HepG2 (cell line): ENCODE data around the gene CBX2. TPM values are rescaled to one million over a fixed set of nuclear protein-coding genes. Genes with fewer than 3 reads are reported as not detected.
A peak's percentile ranks its signal among the peaks of the same experiment; 100 is the strongest.

Source experiments
- CCAR2 ChIP-seq: fragments of 200-400 bp; formaldehyde crosslinking; optimal IDR thresholded peaks from 2 replicates; pipeline ENCODE3; 2018; ENCODE audit warnings: low read depth, mild to moderate bottlenecking, low read length, moderate library complexity
- IKZF4 ChIP-seq: sonication (generic); formaldehyde crosslinking; IDR thresholded peaks from 2 replicates; pipeline ENCODE4 v1.5.1; 2020; ENCODE audit warnings: borderline replicate concordance, mild to moderate bottlenecking, low read depth, missing genetic modification reagents; ENCODE audit errors: not compliant biosample characterization
- KDM3A ChIP-seq: IDR thresholded peaks from 2 replicates; pipeline ENCODE4 v1.6.1; 2018; ENCODE audit warnings: low read depth, missing compliant biosample characterization
- MIER2 ChIP-seq: IDR thresholded peaks from 2 replicates; pipeline ENCODE4 v1.6.1; 2016; ENCODE audit warnings: missing biosample characterization, missing genetic modification reagents
- NBN ChIP-seq: fragments of 450-650 bp; conservative IDR thresholded peaks from 2 replicates; pipeline ENCODE4 v1.6.1; 2017
- PTBP1 ChIP-seq: fragments of 200-400 bp; formaldehyde crosslinking; IDR thresholded peaks from 2 replicates; pipeline ENCODE4 v1.6.1; 2018; ENCODE audit warnings: low read length, low read depth; ENCODE audit not compliant: poor library complexity, severe bottlenecking
- RXRB ChIP-seq: IDR thresholded peaks from 2 replicates; pipeline ENCODE4 v1.6.1; 2016; ENCODE audit warnings: borderline replicate concordance, missing genetic modification reagents, missing compliant biosample characterization
- TCF7 ChIP-seq: sonication (generic); IDR thresholded peaks from 2 replicates; pipeline ENCODE4 v1.6.1; 2016; ENCODE audit warnings: antibody characterized with exemption, low read depth
- ZBTB46 ChIP-seq: sonication (generic); formaldehyde crosslinking; IDR thresholded peaks from 2 replicates; pipeline ENCODE4 v1.4.0; 2020; ENCODE audit warnings: mild to moderate bottlenecking, missing genetic modification reagents, borderline replicate concordance
- ZNF224 ChIP-seq: sonication (generic); formaldehyde crosslinking; IDR thresholded peaks from 2 replicates; pipeline ENCODE4 v1.5.0; 2020; ENCODE audit warnings: mild to moderate bottlenecking, missing genetic modification reagents
- ZNF614 ChIP-seq: IDR thresholded peaks from 2 replicates; pipeline ENCODE4 v1.6.1; 2018; ENCODE audit warnings: missing biosample characterization, missing genetic modification reagents, inconsistent platforms, borderline replicate concordance
- ZNF703 ChIP-seq: sonication (generic); formaldehyde crosslinking; IDR thresholded peaks from 2 replicates; pipeline ENCODE4 v1.5.1; 2020; ENCODE audit warnings: missing genetic modification reagents, mild to moderate bottlenecking, moderate library complexity, borderline replicate concordance
- ZNF773 ChIP-seq: sonication (generic); formaldehyde crosslinking; IDR thresholded peaks from 2 replicates; pipeline ENCODE4 v1.4.0; 2020; ENCODE audit warnings: missing genetic modification reagents, borderline replicate concordance
- polyA plus RNA-seq, 8 experiments: library from polyadenylated mRNA; depleted of rRNA in 3 of 8; stranded (reverse) in 7 of 8; unstranded in 1 of 8; fragments of >200 nt; fragmentation: Illumina TruSeq in 4 of 8; extraction: Trizol in 4 of 8; gene quantifications; 2 replicates each; pipeline versions ENCODE4 v1.2.1 to v1.2.3, GENCODE V29; 2011 to 2016; ENCODE audit warnings: low read depth in 4 of 8, missing spikeins in 1 of 8, mixed read lengths in 1 of 8; ENCODE audit not compliant: insufficient read depth in 1 of 8
- total RNA-seq, 5 experiments: library from RNA; depleted of rRNA; stranded (reverse); fragments of >200 nt; fragmentation: Illumina TruSeq; extraction: Trizol; gene quantifications; 2 replicates each; pipeline ENCODE4 v1.2.3, GENCODE V29; 2016; ENCODE audit warnings: low read depth in 1 of 5
- TF ChIP-seq, protein P1 (sequence below): fragments of 450-650 bp; IDR thresholded peaks from 2 replicates; pipeline ENCODE4 v1.6.1; 2016
- TF ChIP-seq, protein P2 (sequence below): sonication (generic); formaldehyde crosslinking; conservative IDR thresholded peaks from 2 replicates; pipeline ENCODE4 v1.4.0; 2020; ENCODE audit warnings: missing genetic modification reagents
- TF ChIP-seq, protein P3 (sequence below): IDR thresholded peaks from 2 replicates; pipeline ENCODE4 v1.6.1; 2016; ENCODE audit warnings: low read depth
- TF ChIP-seq, protein P4 (sequence below), 2 experiments: IDR thresholded peaks; 2 replicates each; pipeline ENCODE4 v1.6.1; 2011 to 2012; ENCODE audit warnings: low read length in 2 of 2, borderline replicate concordance in 1 of 2, low read depth in 1 of 2, mild to moderate bottlenecking in 1 of 2, moderate library complexity in 1 of 2

CBX2 gene
- total and polyA plus RNA-seq, 2 of the 13 experiments (the other 11 are each of a cell fraction or from before 2014, with no cell fraction given): 14.5 to 31.1 TPM

DNA sequence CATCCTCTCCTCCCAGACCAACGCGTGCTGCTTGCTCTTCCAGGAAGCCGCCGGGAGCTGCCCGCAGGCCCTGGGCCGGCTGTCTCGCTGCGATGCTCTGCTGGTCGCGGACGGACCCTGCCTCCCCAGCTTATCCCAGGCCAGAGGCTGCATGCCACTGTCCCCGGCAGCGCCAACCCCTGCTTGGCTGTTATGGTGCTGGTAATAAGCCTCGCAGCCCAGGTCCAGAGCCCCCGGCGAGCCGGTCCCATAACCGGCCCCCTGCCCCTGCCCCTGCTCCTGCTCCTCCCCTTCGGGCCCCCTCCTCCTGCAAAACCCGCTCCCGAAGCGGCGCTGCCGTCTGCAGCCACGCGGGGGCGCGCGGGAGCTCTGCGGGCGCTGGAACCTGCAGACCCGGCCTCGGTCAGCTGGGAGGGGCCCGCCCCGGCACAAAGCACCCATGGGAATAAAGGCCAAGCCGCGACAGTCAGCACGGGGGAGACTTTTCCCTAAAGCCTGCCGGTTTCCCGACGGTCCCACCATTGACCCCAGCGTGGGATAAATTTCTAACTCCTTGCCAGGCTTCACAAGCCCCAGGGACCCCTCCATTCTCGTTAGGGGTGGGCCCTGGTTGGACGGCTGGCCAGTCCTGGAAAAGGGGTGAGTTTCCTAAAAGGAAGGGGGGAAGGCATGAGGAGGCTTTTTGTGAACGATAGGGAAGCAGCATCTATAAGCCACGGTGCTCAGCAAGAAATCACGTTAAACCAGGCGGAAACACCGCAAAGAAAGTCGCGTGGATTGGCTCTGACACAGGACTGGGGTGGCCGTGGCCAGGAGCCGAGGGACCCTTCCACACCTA lies 36.0 kb upstream of the CBX2 start (continued):
- TF ChIP-seq, protein P1, sequence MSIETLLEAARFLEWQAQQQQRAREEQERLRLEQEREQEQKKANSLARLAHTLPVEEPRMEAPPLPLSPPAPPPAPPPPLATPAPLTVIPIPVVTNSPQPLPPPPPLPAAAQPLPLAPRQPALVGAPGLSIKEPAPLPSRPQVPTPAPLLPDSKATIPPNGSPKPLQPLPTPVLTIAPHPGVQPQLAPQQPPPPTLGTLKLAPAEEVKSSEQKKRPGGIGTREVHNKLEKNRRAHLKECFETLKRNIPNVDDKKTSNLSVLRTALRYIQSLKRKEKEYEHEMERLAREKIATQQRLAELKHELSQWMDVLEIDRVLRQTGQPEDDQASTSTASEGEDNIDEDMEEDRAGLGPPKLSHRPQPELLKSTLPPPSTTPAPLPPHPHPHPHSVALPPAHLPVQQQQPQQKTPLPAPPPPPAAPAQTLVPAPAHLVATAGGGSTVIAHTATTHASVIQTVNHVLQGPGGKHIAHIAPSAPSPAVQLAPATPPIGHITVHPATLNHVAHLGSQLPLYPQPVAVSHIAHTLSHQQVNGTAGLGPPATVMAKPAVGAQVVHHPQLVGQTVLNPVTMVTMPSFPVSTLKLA: no peak
- TF ChIP-seq IKZF4 (CRISPR knock-in tag) (no peak), ZNF224 (CRISPR knock-in tag) (peak; percentile 38; the same call in 1 of the 2 replicates), ZBTB46 (CRISPR knock-in tag) (peak; percentile 51; the same call in 1 of the 2 replicates), MIER2 (CRISPR knock-in tag) (0 out of 2 replicates have a peak, but pooled peaks have one; percentile 33), ZNF614 (CRISPR knock-in tag) (peak; percentile 76), RXRB (CRISPR knock-in tag) (peak; percentile 72), TCF7 (peak; percentile 42; the same call in 1 of the 2 replicates), PTBP1 (no peak), ZNF773 (CRISPR knock-in tag) (peak; percentile 85; the same call in 1 of the 2 replicates), NBN (no peak), KDM3A (CRISPR knock-in tag) (peak; percentile 91), CCAR2 (no peak), ZNF703 (CRISPR knock-in tag) (no peak)
- TF ChIP-seq, protein P2, sequence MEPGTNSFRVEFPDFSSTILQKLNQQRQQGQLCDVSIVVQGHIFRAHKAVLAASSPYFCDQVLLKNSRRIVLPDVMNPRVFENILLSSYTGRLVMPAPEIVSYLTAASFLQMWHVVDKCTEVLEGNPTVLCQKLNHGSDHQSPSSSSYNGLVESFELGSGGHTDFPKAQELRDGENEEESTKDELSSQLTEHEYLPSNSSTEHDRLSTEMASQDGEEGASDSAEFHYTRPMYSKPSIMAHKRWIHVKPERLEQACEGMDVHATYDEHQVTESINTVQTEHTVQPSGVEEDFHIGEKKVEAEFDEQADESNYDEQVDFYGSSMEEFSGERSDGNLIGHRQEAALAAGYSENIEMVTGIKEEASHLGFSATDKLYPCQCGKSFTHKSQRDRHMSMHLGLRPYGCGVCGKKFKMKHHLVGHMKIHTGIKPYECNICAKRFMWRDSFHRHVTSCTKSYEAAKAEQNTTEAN: peak; percentile 83; the same call in 1 of the 2 replicates
- TF ChIP-seq, protein P3, sequence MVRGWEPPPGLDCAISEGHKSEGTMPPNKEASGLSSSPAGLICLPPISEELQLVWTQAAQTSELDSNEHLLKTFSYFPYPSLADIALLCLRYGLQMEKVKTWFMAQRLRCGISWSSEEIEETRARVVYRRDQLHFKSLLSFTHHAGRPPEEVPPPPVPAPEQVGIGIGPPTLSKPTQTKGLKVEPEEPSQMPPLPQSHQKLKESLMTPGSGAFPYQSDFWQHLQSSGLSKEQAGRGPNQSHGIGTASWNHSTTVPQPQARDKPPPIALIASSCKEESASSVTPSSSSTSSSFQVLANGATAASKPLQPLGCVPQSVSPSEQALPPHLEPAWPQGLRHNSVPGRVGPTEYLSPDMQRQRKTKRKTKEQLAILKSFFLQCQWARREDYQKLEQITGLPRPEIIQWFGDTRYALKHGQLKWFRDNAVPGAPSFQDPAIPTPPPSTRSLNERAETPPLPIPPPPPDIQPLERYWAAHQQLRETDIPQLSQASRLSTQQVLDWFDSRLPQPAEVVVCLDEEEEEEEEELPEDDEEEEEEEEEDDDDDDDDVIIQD (CRISPR knock-in tag): no peak
- TF ChIP-seq, protein P4, sequence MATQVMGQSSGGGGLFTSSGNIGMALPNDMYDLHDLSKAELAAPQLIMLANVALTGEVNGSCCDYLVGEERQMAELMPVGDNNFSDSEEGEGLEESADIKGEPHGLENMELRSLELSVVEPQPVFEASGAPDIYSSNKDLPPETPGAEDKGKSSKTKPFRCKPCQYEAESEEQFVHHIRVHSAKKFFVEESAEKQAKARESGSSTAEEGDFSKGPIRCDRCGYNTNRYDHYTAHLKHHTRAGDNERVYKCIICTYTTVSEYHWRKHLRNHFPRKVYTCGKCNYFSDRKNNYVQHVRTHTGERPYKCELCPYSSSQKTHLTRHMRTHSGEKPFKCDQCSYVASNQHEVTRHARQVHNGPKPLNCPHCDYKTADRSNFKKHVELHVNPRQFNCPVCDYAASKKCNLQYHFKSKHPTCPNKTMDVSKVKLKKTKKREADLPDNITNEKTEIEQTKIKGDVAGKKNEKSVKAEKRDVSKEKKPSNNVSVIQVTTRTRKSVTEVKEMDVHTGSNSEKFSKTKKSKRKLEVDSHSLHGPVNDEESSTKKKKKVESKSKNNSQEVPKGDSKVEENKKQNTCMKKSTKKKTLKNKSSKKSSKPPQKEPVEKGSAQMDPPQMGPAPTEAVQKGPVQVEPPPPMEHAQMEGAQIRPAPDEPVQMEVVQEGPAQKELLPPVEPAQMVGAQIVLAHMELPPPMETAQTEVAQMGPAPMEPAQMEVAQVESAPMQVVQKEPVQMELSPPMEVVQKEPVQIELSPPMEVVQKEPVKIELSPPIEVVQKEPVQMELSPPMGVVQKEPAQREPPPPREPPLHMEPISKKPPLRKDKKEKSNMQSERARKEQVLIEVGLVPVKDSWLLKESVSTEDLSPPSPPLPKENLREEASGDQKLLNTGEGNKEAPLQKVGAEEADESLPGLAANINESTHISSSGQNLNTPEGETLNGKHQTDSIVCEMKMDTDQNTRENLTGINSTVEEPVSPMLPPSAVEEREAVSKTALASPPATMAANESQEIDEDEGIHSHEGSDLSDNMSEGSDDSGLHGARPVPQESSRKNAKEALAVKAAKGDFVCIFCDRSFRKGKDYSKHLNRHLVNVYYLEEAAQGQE (IDR thresholded peaks at IDR 0.05; ENCODE audit: borderline replicate concordance in 1 of 2, low read depth in 1 of 2, low read length in 2 of 2): no peak
